Endothelial cell of umbilical vein (primary cell): Measurements from ENCODE around the gene ALKBH8. TPM values are rescaled to one million over a fixed set of nuclear protein-coding genes. Genes with fewer than 3 reads are reported as not detected.

Source experiments
- BruUV-seq: library from RNA; stranded (reverse); fragments of 400-500 nt; replicated peaks from 2 replicates; lab custom pipeline; 2021; lab: Mats Ljungman, UMichigan
- CTCF ChIA-PET: fragments of 300-600, 350-600 bp; sonication (Branson Sonifier 250); formaldehyde crosslinking; loops from one replicate; lab custom pipeline; 2021; ENCODE audit warnings: antibody characterized with exemption, inconsistent platforms; lab: Charles Lee
- POLR2A ChIA-PET: fragments of 300-600, 350-600 bp; sonication (Branson Sonifier 250); formaldehyde crosslinking; loops from one replicate; lab custom pipeline; 2021; ENCODE audit warnings: antibody characterized with exemption, inconsistent platforms; lab: Charles Lee
- DNase-seq: peaks from one replicate; pipeline ENCODE4 v3.0.0-alpha.2; 2011; ENCODE audit warnings: low read depth, low spot score
- FAIRE-seq: peaks from 2 replicates; lab custom pipeline; 2011; peaks lifted over from hg19 to GRCh38; lab: Jason Lieb, UNC
- H2AFZ ChIP-seq: 2 replicates; pipeline ENCODE4 v1.6.0; 2012; ENCODE audit warnings: low read depth, low read length, control low read depth, inconsistent platforms
- H3K27ac ChIP-seq: 2 replicates; pipeline ENCODE4 v1.5.1; 2011; ENCODE audit warnings: low read depth, mild to moderate bottlenecking, control low read depth, low read length, moderate library complexity; ENCODE audit not compliant: insufficient read depth
- H3K27me3 ChIP-seq, 2 experiments: 2 replicates each; pipeline versions ENCODE4 v1.6.0 to v1.6.1; 2011; ENCODE audit warnings: low read length in 2 of 2, mixed read lengths in 1 of 2; ENCODE audit not compliant: control insufficient read depth in 2 of 2, insufficient read depth in 2 of 2
- H3K36me3 ChIP-seq, 2 experiments: 2 replicates in 1 of 2; 3 replicates in 1 of 2; pipeline ENCODE4 v1.5.1; 2011; ENCODE audit warnings: low read length in 2 of 2, mild to moderate bottlenecking in 1 of 2, moderate library complexity in 1 of 2; ENCODE audit not compliant: control insufficient read depth in 2 of 2, insufficient read depth in 2 of 2; ENCODE audit errors: extremely low read depth in 1 of 2
- H3K4me1 ChIP-seq: 3 replicates; pipeline ENCODE4 v1.5.1; 2011; ENCODE audit warnings: mild to moderate bottlenecking, low read length; ENCODE audit not compliant: control insufficient read depth, insufficient read depth; ENCODE audit errors: extremely low read depth
- H3K4me2 ChIP-seq: 2 replicates; pipeline ENCODE4 v1.6.1; 2011; ENCODE audit warnings: low read length, control low read depth, mixed read lengths; ENCODE audit not compliant: insufficient read depth
- H3K4me3 ChIP-seq, 3 experiments: fragments of 200-600 bp in 1 of 3; sonication (generic), shearing (Covaris generic) in 1 of 3; replicated peaks in 1 of 3; 2 replicates each; pipeline ENCODE4 v1.5.1; 2011 to 2016; ENCODE audit warnings: control low read depth in 3 of 3, low read length in 3 of 3, mild to moderate bottlenecking in 2 of 3, inconsistent platforms in 1 of 3, low read depth in 1 of 3, moderate library complexity in 1 of 3; ENCODE audit not compliant: insufficient read depth in 1 of 3
- H3K79me2 ChIP-seq: 2 replicates; pipeline ENCODE4 v1.6.0; 2012; ENCODE audit warnings: low read length, inconsistent platforms; ENCODE audit not compliant: control insufficient read depth, insufficient read depth
- H3K9ac ChIP-seq: replicated peaks from 2 replicates; pipeline ENCODE3; 2011; ENCODE audit warnings: low read length, control low read depth; ENCODE audit not compliant: insufficient read depth; ENCODE audit errors: extremely low read depth
- H3K9me1 ChIP-seq: replicated peaks from 3 replicates; pipeline ENCODE4 v1.6.0; 2011; ENCODE audit warnings: mild to moderate bottlenecking, low read length; ENCODE audit not compliant: control insufficient read depth, insufficient read depth; ENCODE audit errors: extremely low read depth
- H3K9me3 ChIP-seq: replicated peaks from 2 replicates; pipeline ENCODE4 v1.5.1; 2012; ENCODE audit warnings: low read length, inconsistent platforms; ENCODE audit not compliant: control insufficient read depth, insufficient read depth
- H4K20me1 ChIP-seq: replicated peaks from 2 replicates; pipeline ENCODE3; 2011; ENCODE audit warnings: mild to moderate bottlenecking, low read length; ENCODE audit not compliant: control insufficient read depth, insufficient read depth; ENCODE audit errors: extremely low read depth
- CTCF ChIP-seq, 2 donors: IDR thresholded peaks; 1 replicate in 1 of 2; 2 replicates in 1 of 2; pipeline ENCODE4 v1.5.1; 2011; ENCODE audit warnings: low read length in 2 of 2, mild to moderate bottlenecking in 2 of 2, moderate library complexity in 2 of 2, control low read depth in 1 of 2, inconsistent platforms in 1 of 2, low read depth in 1 of 2; ENCODE audit not compliant: insufficient read depth in 1 of 2; ENCODE audit errors: extremely low read depth in 1 of 2
- EZH2 ChIP-seq: IDR thresholded peaks from 2 replicates; pipeline ENCODE4 v1.6.1; 2012; ENCODE audit warnings: borderline replicate concordance, low read depth, mild to moderate bottlenecking, moderate library complexity, low read length, inconsistent platforms; ENCODE audit not compliant: severe bottlenecking
- FOS ChIP-seq: IDR thresholded peaks from 2 replicates; pipeline ENCODE4 v1.6.1; 2011; ENCODE audit warnings: mild to moderate bottlenecking, low read length, moderate library complexity, borderline replicate concordance; ENCODE audit not compliant: insufficient read depth
- GATA2 ChIP-seq: IDR thresholded peaks from 2 replicates; pipeline ENCODE4 v1.7.0; 2011; ENCODE audit warnings: low read depth, mild to moderate bottlenecking, moderate library complexity, mixed read lengths, low read length; ENCODE audit not compliant: insufficient read length, insufficient read depth
- JUN ChIP-seq: IDR thresholded peaks from 2 replicates; pipeline ENCODE4 v1.6.1; 2011; ENCODE audit warnings: borderline replicate concordance, low read depth; ENCODE audit not compliant: insufficient read length, insufficient read depth
- MAX ChIP-seq: IDR thresholded peaks from 2 replicates; pipeline ENCODE4 v1.6.1; 2011; ENCODE audit not compliant: insufficient read depth, insufficient read length
- MYC ChIP-seq: IDR thresholded peaks from one replicate; pipeline ENCODE4 v1.6.1; 2011; ENCODE audit warnings: mild to moderate bottlenecking, low read depth, low read length
- POLR2A ChIP-seq: IDR thresholded peaks from 2 replicates; pipeline ENCODE4 v1.6.1; 2012; ENCODE audit warnings: low read depth, mild to moderate bottlenecking, control low read depth, low read length
- POLR2AphosphoS5 ChIP-seq: IDR thresholded peaks from 2 replicates; pipeline ENCODE4 v1.6.1; 2012; ENCODE audit warnings: low read depth, mild to moderate bottlenecking, control low read depth, low read length, moderate library complexity; ENCODE audit not compliant: insufficient read depth
- dilution Hi-C: fragments of 300-500 bp; cut with MboI; formaldehyde crosslinking; loops from one replicate; pipeline ENCODE4 v1.15.0; 2019; ENCODE audit warnings: low sequenced_read_pairs; ENCODE audit not compliant: extremely low pct_ligation_motif_present
- intact Hi-C: fragments of 100-400 bp; cut with micrococcal nuclease; formaldehyde crosslinking; loops from one replicate; pipeline ENCODE4 v1.10.0; 2022
- polyA plus RNA-seq, 4 experiments: library from polyadenylated mRNA; depleted of rRNA in 3 of 4; stranded (reverse) in 3 of 4; unstranded in 1 of 4; fragments of >200 nt; gene quantifications; 2 replicates each; pipeline versions ENCODE4 v1.2.1 to v1.2.3, GENCODE V29; 2011 to 2012; ENCODE audit warnings: missing spikeins in 1 of 4
- total RNA-seq: library from RNA; stranded (reverse); gene quantifications from 2 replicates; pipeline ENCODE4 v1.2.3, GENCODE V29; 2021

The ALKBH8 gene
- total and polyA plus RNA-seq, 2 donors (not counting 3 experiments of a cell fraction or from before 2014, with no cell fraction given) = 2.6 to 10.2 TPM

- Histone ChIP-seq H3K9me3 (no peaks in the 10 kb centered on the region), H3K27ac (no peak overlapping the region), H3K9ac (no peak overlapping the region), H3K36me3 (no peaks in the 10 kb centered on the region), H4K20me1 (no peaks in the 10 kb centered on the region), H3K79me2 (no peaks in the 10 kb centered on the region), H2AFZ (no peak overlapping the region), H3K4me1 (peaks cover 12% of the 10 kb centered on the region), H3K4me3 (no peak overlapping the region), H3K27me3 (peaks cover 13 to 35% of the 10 kb centered on the region in 2 experiments), H3K9me1 (no peaks in the 10 kb centered on the region), H3K4me2 (no peak overlapping the region)
- POLR2A ChIA-PET = no interaction called here
- no TSS peak for BruUV-seq
- TF ChIP-seq FOS = no peak
- no peak for TF ChIP-seq POLR2A
- no peak for TF ChIP-seq CTCF (IDR thresholded peaks at IDR 0.05; ENCODE audit: extremely low read depth in 1 of 2, insufficient read depth in 1 of 2, low read depth in 1 of 2, low read length in 2 of 2)
- no peak for TF ChIP-seq MAX
- no peak for TF ChIP-seq POLR2AphosphoS5
- TF ChIP-seq MYC = no peak
- no peak for TF ChIP-seq JUN
- no peak for TF ChIP-seq EZH2
- no peak for TF ChIP-seq GATA2
- FAIRE-seq (no peak), DNase-seq (no peak)
- CTCF ChIA-PET = interaction anchor here (0.7 to 11.8 kb wide), 9 partner anchors 9 to 146 kb away, joined by 3 to 177 read pairs (median 4); no protein-coding TSS in a partner anchor
- intact Hi-C loops (loop anchor here (1.0 kb wide), 1 partner anchor 10 kb away; no protein-coding TSS in a partner anchor), dilution Hi-C loops (no loop called here)
These were observed 29.2 kb upstream of the ALKBH8 start for GRCh38 chr11:107594736-107595135.
